OCI-M2 (cell line): Measurements from ENCODE around the gene CADM2.
"Not testable (repeated sequence)": the region's sequence is repeated elsewhere in the genome, so short reads cannot be mapped to it uniquely, and the experiment has no call there.

Source experiments
- DNase-seq: peaks from one replicate; lab custom pipeline; 2025; ENCODE audit not compliant: unreplicated experiment; lab: John Stamatoyannopoulos, UW

CADM2 gene

GRCh38 chr3:85881833-85882393, 923.1 kb downstream of the CADM2 start:
- DNase-seq: no peak

DNA sequence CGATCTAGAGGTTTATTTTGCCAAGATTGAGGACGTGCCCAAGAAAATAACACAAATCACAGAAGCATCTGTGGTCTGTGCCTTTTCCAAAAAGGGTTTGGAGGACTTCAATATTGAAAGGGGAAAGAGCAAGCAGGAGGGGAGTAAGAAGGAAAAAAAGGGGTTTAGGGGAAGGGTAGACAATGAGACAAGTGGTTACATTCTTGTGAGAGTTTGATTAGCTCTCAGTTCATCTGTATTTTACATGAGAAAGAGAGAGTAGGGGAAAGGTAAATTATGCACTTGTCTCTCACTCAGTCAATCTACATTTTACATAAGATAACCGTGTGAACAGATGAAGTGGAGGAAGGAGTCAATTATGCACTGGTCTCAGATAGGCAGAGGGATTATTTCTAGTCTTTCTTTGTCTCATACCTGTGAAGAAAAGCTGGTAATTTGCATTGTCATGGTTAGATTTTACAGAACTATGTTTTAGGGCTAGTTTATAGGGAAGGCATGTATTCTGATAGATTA, 931.3 kb downstream of the CADM2 start:
- DNase-seq: no peak

DNA sequence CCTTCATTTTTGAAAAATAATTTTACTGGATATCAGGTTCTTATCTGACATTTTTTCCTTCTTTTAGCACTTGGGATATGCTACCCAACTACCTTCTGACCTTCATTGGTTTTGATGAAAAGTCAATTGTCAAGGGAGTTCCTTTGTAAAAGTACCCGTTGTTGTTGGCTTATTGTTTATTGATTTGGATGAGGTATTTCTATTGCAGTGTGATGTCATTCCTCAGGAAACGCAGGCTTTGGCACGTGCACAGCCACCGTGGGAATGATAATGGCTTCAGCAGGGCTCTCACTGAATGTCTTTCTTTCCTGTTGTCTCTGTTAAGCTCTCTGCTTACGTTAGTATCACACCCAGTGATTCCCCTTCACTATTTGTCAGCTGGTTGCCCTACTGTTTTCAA, 944.6 kb downstream of the CADM2 start:
- DNase-seq: no peak

GRCh38 chr3:85912980-85913379, 954.2 kb downstream of the CADM2 start:
- no peak for DNase-seq

- no peak for DNase-seq
Observed at GRCh38 chr3:85922374-85922773, 963.6 kb downstream of the CADM2 start.

DNA sequence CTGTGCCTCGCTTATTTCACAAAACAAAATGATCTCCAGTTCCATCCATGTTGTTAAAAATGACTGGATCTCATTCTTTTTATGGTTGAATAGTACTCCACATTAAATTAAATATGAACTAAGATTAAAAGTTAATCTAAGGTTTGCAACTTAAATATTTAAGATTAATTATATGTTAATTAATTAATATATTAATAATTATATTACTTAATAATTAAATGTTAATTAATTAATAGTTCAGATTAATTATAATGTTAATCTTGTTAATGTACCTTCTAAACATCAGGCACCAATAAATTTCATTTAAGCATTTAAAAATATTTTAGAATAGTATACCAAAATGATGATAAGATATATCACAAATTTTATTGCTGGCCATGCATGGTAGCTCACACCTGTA, 971.9 kb downstream of the CADM2 start:
- DNase-seq: no peak

GRCh38 chr3:85933326-85933725, 974.5 kb downstream of the CADM2 start:
- no peak for DNase-seq

DNA sequence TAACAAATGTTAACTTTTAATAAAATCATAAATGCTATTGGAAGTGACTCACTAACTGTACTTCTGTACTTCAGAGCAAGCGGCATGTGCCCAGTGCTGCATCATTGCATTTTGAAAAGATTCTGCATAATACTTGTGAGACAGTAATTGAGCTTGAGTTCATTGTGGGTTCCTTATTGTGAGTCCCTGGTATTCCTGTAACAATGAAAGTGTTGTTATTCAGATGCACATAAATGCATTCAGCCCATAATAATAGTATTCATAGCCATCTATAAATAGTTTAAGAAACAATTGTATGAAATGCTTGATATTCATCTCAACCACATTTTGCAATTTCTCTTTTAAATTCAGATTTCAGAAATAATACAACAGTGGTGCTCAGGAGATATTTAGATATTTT, 976.4 kb downstream of the CADM2 start:
- no peak for DNase-seq

DNA sequence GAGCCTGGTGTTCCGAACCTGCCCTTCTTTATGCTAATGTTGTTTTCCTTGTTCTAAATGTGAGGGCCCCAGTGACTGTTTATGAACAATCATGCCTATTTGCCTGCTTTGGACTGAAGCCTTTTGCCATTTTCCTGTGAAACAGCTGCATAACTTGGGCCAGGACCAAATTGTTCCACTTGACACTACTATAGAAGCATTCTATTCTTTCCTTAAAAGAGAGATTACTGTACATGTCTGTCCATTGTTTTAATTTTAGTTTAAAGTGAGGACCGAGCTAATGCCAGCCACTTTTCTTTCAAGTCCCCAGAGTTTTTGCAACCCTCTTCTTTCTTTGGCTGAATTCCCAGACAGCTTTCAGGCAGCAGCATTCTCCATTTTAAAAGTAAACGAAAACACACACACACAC, 980.3 kb downstream of the CADM2 start:
- no peak for DNase-seq

GRCh38 chr3:85950435-85950834, 991.6 kb downstream of the CADM2 start:
- DNase-seq: no peak

DNA sequence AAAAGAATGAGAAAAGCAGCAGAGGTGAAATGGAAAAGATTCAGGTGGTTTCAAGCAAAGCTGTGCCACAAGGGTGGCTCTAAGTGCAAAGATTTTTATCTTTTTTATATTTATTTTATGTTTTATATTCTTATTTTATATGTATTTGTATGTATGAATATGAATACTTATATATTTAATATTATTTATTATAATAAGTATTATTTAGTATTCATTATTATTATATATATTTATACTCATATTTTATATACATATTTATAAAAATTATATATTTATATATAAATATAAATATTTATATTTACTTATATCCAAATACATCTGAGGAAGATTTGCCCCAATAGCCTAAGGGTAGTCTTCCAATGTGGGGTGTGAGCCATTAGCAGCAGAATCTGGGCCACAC, 1002.0 kb downstream of the CADM2 start:
- DNase-seq: no peak

GRCh38 chr3:85977615-85978338, 1019.0 kb downstream of the CADM2 start:
- no peak for DNase-seq

DNA sequence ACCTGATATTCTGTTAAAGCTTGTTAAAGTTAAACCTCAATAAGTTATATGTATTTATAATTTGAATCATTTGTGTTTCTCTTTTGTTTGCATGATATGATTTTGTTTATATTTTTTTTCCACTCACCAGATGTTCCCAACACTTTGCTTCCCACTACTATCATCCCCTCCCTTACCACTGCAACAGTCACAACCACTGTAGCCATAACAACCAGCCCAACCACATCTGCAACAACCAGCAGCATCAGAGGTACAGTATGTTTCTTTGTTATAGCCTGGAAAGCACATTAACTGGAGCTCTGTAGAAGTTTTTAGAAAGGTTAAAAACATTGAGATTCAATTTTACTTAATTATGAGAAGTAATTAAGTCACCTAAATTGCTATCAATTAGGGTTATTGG, 1020.2 kb downstream of the CADM2 start:
- DNase-seq: no peak

DNA sequence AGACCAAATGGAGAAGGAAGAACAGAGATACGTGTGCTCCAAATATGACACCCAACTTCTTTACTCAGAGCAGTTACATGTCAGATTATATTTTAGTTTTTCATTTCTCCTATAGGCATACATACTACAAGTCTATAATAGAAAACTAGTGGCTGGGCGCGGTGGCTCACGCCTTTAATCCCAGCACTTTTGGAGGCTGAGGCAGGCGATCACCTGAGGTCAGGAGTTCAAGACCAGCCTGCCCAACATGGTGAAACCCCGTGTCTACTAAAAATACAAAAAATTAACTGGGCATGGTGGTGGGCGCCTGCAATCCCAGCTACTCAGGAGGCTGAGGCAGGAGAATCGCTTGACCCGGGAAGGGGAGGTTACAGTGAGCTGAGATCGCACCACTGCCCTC, 1030.8 kb downstream of the CADM2 start:
- not testable (repeated sequence) for DNase-seq

DNA sequence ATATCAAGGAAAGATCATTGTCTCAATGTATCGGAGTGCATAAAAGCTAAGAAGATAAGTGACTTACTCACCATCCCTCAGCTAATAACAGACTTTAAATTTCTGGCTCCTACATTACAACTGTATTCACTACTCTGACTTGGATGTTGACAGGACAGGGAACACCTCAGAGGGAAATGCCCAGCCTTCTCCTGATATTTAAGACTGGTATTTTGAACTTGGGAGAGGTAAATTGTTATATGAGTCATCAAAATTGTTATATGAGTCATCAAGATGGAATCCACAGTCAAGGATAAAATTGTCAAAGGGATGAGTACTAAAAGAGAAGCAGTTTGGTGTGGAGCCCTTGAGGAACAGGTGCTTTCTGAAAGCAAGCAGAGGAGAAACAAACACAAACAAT, 1070.8 kb downstream of the CADM2 start:
- no peak for DNase-seq

- DNase-seq: no peak
Observed at GRCh38 chr3:86037916-86038315, 1079.1 kb downstream of the CADM2 start.

DNA sequence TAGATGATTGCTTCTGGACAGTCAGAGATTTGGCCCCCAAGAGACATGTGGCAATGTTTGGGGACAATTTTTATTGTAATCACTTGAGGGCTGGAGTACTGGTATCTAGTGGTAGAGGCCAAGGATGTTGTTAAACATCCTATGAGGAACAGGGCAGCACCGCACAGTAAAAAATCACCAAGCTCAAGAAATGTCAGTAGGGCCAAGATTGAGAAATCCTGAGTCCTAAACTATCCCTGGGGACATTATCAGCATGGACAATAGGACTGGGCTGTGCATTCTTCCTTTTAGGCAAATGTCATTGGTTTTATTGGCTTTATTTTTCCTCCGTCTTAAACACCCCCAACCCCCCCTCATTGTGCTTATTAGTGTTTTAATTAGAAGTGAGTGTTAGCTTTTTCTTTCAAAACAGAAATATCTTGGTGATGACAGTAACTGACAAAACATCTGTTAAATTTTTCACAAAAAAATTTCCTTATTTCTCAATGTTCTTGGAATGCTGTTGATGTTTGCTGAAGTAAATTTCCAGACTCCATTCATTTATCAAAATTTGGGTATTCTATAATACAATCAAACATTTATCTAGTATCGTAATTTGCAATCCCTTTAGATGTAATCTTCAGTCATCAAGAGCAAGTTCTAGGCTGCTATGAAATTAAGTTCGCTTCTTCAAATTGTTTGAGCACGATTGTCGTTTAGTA, 1087.8 kb downstream of the CADM2 start:
- no peak for DNase-seq

GRCh38 chr3:86047161-86047560, 1088.4 kb downstream of the CADM2 start:
- DNase-seq: no peak

- no peak for DNase-seq
Observed at GRCh38 chr3:86051058-86051457, 1092.3 kb downstream of the CADM2 start.

DNA sequence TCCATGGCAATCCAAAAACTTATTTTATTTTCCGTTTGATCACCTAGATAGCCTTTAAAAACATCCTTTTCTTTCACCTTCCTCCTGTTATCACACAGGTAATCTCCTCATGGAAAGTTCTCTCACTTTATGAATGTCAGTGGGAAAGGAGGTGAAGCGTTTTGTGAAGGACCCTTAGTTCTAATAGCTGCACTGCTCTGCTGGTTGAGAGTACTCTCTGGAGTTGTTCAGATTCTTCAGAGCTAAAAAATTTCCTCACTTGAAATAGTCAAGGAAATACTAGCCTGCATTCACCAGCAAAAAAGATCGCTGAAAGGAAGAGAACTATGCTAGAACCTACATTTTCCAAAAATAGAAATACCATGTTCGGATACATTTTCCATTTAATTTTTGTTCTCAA, 1097.2 kb downstream of the CADM2 start:
- DNase-seq: no peak

- no peak for DNase-seq
Observed at GRCh38 chr3:86056962-86057361, 1098.2 kb downstream of the CADM2 start.

- no peak for DNase-seq
Observed at GRCh38 chr3:86073799-86074198, 1115.0 kb downstream of the CADM2 start.
